Thymus (tissue), 11 donors: ENCODE measurements around the gene SP4. TPM values are rescaled to one million over a fixed set of nuclear protein-coding genes. Genes with fewer than 3 reads are reported as not detected.

Experiments used
- DNase-seq, 9 donors: peaks; one replicate each; pipeline ENCODE4 v3.0.0-alpha.2; 2013; ENCODE audit warnings: low spot score in 9 of 9, low read depth in 6 of 9, missing footprints in 1 of 9
- H3K27ac ChIP-seq, 2 donors: one replicate each; pipeline ENCODE4 v1.5.1; 2013; ENCODE audit warnings: control low read depth in 1 of 2, low read depth in 1 of 2, low read length in 1 of 2, mild to moderate bottlenecking in 1 of 2, moderate library complexity in 1 of 2
- H3K27me3 ChIP-seq, 2 donors: one replicate each; pipeline ENCODE4 v1.5.1; 2013; ENCODE audit warnings: low read length in 1 of 2; ENCODE audit not compliant: control insufficient read depth in 2 of 2, insufficient read depth in 1 of 2
- H3K36me3 ChIP-seq, 2 donors: one replicate each; pipeline ENCODE4 v1.5.1; 2013; ENCODE audit warnings: low read length in 1 of 2, mild to moderate bottlenecking in 1 of 2, moderate library complexity in 1 of 2; ENCODE audit not compliant: control insufficient read depth in 2 of 2, insufficient read depth in 2 of 2
- H3K4me1 ChIP-seq, 2 donors: one replicate each; pipeline ENCODE4 v1.5.1; 2013; ENCODE audit warnings: low read length in 2 of 2; ENCODE audit not compliant: control insufficient read depth in 2 of 2, insufficient read depth in 2 of 2
- H3K4me3 ChIP-seq, 2 donors: one replicate each; pipeline ENCODE4 v1.5.1; 2013; ENCODE audit warnings: low read length in 2 of 2, control low read depth in 1 of 2, mild to moderate bottlenecking in 1 of 2
- H3K9me3 ChIP-seq, 2 donors: one replicate each; pipeline ENCODE4 v1.5.1; 2013; ENCODE audit warnings: low read length in 1 of 2, mild to moderate bottlenecking in 1 of 2; ENCODE audit not compliant: control insufficient read depth in 2 of 2, insufficient read depth in 1 of 2
- WGBS: extraction: QIAGEN DNeasy Blood & Tissue Kit; methylation state at CpG from one replicate; pipeline ENCODE4 v1.1.7; 2013; 5-methylcytosine and 5-hydroxymethylcytosine counted together
- polyA plus RNA-seq: library from polyadenylated mRNA; stranded (reverse); fragments of 200-250 nt; gene quantifications from one replicate; pipeline ENCODE4 v1.2.3, GENCODE V29; 2013
- total RNA-seq: library from RNA; stranded (reverse); fragments of 120-200 nt; gene quantifications from one replicate; pipeline ENCODE4 v1.2.4, GENCODE V29; 2013
- donor health status: healthy.

Gene SP4
- total and polyA plus RNA-seq, 2 donors = 9.1 to 21.2 TPM

DNA sequence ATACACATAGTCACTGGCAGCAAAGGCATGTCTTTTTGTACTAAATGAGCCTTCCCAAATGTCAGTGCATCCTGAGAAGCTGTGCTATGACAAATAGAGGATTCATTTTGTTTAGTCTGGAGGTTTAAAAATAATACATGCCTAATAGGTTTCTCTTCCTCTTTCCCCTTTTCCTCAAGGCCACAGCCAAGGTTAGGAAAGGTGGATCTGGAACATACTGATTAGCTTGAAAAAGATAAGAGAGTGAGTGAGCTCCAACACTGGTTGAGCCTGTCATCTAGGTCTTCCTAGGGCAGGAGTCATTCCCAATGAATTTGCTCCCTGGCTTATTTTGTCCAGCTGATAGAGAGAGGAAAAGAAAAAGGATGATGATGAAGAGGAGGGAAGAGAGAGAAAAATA, 14.4 kb upstream of the SP4 start:
- H3K27me3 ChIP-seq = no peaks in the 10 kb centered on the region
- peaks cover 37 to 42% of the 10 kb centered on the region in 2 donors for H3K4me1 ChIP-seq
- no peaks in the 10 kb centered on the region for H3K36me3 ChIP-seq
- H3K27ac ChIP-seq = peak overlapping the region; percentile 93 to 98
- peak overlapping the region in 1 of 2 donors; percentile 19 for H3K4me3 ChIP-seq
- H3K9me3 ChIP-seq = no peaks in the 10 kb centered on the region
- no peak for DNase-seq

DNA sequence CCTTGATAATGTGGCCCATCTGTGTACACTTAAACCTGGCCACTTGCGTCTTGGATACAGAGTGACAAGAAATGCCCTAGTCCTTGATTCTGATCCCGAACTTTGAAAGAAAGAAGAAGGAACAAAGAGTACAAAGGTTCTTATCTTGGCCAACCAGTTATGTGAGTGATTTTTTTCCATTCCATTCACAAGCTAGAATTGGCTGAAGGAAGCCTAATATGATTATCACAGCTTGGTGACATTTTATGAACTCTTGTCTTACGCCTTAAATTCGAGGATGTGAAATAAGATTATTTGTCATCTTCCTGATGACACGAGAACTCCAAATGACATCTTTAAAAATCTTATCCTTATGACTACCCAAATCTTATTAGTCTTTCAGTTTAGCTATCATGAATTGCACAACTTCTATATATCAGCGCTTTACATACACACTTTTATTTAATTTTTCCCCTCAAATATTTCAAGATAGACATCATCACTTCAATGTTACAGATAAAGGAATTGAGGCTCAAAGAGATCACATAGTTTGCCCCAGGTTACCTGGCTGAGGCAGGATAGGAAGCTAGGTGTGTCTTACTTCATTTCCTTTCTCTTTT, 13.0 kb upstream of the SP4 start:
- peaks cover 37 to 42% of the 10 kb centered on the region in 2 donors for H3K4me1 ChIP-seq
- no peaks in the 10 kb centered on the region for H3K9me3 ChIP-seq
- no peak overlapping the region for H3K27ac ChIP-seq
- no peaks in the 10 kb centered on the region for H3K36me3 ChIP-seq
- 97% methylated on average over 6 of the region's 6 CpGs for WGBS
- no peak for DNase-seq
- H3K4me3 ChIP-seq = no peak overlapping the region
- H3K27me3 ChIP-seq = no peaks in the 10 kb centered on the region

DNA sequence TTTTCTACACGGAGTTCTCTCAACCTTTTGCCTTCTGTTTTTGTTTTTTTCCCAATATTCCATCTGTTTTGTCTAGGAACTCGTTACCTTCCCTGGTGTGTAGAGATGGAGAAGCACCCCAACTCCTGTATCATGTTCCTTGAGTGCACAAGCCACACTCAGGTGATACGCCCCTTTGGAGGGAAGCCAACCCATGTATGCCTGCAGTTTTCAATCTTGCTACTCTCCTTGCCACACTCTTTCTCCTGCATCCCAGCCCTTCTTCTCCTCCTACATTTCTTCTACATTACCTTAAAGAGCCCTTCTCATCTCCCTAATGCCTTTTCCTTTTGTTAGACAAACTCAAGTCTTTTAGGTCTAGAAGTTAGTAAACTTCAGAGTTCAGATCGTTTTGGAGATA, 10.2 kb upstream of the SP4 start:
- Histone ChIP-seq H3K27ac (peak overlapping the region in 1 of 2 donors; percentile 65), H3K4me1 (peaks cover 20 to 26% of the 10 kb centered on the region in 2 donors), H3K27me3 (no peaks in the 10 kb centered on the region), H3K9me3 (no peaks in the 10 kb centered on the region), H3K4me3 (no peak overlapping the region), H3K36me3 (no peaks in the 10 kb centered on the region)
- DNase-seq = peak in 1 of 9 donors; percentile 54
- WGBS = 60% methylated on average over 4 of the region's 4 CpGs

DNA sequence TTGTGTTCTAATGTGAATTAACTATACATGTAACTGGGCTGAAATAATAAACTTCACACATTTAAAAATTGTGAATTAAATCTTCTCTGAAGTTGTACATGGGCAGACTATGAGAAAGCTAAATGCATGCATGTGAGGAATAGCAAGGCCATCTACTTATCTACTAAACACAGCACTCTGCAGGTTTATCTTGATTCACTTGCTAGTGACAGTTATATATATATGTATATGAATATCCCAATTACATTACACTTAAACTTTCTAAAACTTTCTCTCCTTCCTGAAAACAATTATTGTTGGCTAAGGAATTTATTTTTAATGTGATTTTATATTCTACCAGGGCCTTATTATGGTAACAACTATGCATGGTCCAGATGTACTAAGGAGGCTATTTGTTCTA, 5.1 kb upstream of the SP4 start:
- H3K27me3 ChIP-seq = no peaks in the 10 kb centered on the region
- H3K4me1 ChIP-seq = peaks cover 7 to 17% of the 10 kb centered on the region in 2 donors
- no peak overlapping the region for H3K27ac ChIP-seq
- no peaks in the 10 kb centered on the region for H3K9me3 ChIP-seq
- no peaks in the 10 kb centered on the region for H3K36me3 ChIP-seq
- DNase-seq = no peak
- no peak overlapping the region for H3K4me3 ChIP-seq

DNA sequence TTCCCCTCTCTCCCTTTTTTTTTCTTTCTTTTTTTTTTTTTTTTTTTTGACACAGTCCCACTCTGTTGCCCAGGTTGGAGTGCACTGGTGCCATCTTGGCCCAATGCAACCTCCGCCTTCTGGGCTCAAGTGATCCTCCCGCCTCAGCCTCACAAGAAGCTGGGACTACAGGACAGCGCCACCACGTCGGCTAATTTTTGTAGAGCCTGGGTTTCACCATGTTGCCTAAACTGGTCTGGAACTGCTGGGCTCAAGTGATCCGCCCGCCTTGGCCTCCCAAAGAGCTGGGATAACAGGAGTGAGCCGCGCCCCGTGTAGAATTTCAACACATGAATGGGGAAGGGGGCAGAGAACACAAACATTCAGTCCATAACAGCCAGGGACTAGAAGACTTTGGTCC, 2.6 kb upstream of the SP4 start:
- no peak overlapping the region for H3K27ac ChIP-seq
- WGBS = 97% methylated on average over 10 of the region's 10 CpGs
- no peaks in the 10 kb centered on the region for H3K27me3 ChIP-seq
- H3K4me3 ChIP-seq = no peak overlapping the region
- peaks cover 18 to 30% of the 10 kb centered on the region in 2 donors for H3K4me1 ChIP-seq
- no peak for DNase-seq
- no peaks in the 10 kb centered on the region for H3K9me3 ChIP-seq
- H3K36me3 ChIP-seq = peaks cover 7 to 13% of the 10 kb centered on the region in 2 donors

DNA sequence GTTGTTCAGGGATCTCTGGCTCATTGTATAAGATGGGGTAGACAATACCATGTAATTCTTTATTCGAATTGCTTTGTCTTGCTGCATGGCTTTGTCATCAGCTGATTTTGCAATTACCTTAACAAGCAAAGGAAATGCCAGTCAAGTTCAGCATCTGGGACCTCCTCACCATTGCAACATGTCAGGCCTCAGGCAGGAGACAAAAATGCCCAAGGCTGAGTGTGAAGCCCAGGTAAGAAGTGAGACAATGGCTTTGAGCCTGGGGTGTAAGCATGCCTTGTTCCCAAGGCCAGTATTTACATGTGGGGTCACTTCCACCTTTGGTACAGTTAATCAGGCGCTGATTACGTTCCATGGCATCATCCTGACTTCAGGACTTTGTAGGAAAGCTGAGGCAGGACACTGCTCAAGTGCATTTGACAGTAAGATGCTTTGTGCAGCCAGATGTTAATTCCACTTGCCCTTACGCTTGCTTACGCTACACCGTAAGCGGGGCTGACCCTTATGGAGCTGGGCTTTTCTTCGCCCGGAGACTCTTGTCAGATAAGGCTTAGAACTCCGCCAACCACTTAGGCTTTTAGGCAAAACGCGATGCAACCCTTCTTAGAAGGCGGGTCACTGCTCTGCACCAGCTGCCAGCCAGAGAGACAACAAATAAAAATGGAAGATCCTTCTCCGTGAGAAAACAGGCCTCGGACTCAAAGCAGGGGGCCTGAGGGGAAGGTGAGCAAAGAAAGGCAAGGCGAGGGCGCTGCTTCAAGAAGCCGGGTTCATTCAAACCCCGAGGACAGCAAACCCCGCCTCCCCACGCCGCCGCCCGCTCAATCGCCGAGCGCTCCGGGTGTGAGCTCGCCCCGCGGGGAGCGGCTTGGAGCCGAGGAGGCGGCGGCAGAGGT, 1.3 kb upstream of the SP4 start:
- peak in 1 of 9 donors; percentile 46 for DNase-seq
- Histone ChIP-seq H3K4me3 (peak overlapping the region; percentile 45 to 58), H3K4me1 (peaks cover 22 to 34% of the 10 kb centered on the region in 2 donors), H3K9me3 (no peaks in the 10 kb centered on the region), H3K27ac (peak overlapping the region; percentile 38 to 93), H3K36me3 (peaks cover 7 to 16% of the 10 kb centered on the region in 2 donors), H3K27me3 (no peaks in the 10 kb centered on the region)
- 9% methylated on average over 35 of the region's 35 CpGs for WGBS

DNA sequence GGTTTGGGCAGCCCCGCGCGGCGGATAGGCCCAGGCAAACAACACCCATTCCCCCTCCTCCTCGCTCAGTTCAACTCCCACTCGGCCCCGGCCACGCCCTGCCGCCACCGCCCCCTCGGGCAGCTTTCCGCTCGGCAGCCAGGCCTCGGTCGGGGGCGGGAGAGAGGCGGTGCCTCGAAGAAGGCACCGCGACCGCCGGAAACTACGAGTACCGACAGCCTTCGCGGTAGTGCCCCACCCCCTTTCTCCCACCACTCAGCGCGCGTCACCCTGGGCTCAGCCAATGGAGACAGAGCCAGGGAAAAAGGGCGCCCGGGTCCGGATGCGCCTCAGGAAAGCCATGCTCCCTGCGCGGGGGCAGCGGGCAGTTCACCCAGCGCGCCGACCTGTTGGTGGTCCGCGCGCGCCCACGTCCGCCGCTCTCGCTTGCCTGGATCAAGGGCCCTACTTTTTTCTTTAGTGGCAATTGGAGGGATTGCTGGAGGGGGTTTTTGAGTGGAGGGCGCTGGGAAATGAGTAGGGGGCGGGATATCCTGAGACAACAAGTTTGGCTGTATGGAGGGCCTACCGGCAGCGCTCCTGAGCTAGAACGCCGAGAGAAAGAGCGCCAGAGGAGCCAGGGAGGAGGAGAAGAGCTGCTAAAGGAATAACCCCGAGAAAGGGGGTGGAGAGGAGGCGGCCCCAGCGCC, 557 bp upstream of the SP4 start:
- under 1% methylated on average over 57 of the region's 57 CpGs for WGBS
- H3K27ac ChIP-seq = peak overlapping the region; percentile 98

DNA sequence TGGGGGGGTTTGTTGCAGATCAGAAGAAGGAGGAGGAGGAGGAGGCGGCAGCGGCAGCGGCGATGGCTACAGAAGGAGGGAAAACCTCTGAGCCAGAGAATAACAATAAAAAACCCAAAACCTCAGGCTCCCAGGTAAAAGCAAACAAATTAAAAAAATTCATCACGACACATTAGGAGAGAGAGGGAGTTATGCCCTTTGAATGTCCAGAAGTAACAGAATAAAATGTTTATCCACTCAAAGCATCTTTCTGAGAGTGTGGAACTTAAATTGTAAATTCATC, 717 bp downstream of the SP4 start:
- Histone ChIP-seq H3K27me3 (no peaks in the 10 kb centered on the region), H3K4me1 (peaks cover 22 to 33% of the 10 kb centered on the region in 2 donors), H3K36me3 (peaks cover 7 to 16% of the 10 kb centered on the region in 2 donors), H3K27ac (peak overlapping the region; percentile 95 to 99), H3K9me3 (no peaks in the 10 kb centered on the region), H3K4me3 (peak overlapping the region; percentile 62 to 77)
- DNase-seq = no peak
- WGBS = 2% methylated on average over 5 of the region's 5 CpGs

More for the DNA sequence above, 557 bp upstream of the SP4 start:
- H3K4me3 ChIP-seq = peak overlapping the region; percentile 62 to 77
- peaks cover 7 to 16% of the 10 kb centered on the region in 2 donors for H3K36me3 ChIP-seq
- peaks cover 22 to 29% of the 10 kb centered on the region in 2 donors for H3K4me1 ChIP-seq
- no peaks in the 10 kb centered on the region for H3K9me3 ChIP-seq
- H3K27me3 ChIP-seq = no peaks in the 10 kb centered on the region
- DNase-seq = peak; percentile 94 to 100 (median 98)

DNA sequence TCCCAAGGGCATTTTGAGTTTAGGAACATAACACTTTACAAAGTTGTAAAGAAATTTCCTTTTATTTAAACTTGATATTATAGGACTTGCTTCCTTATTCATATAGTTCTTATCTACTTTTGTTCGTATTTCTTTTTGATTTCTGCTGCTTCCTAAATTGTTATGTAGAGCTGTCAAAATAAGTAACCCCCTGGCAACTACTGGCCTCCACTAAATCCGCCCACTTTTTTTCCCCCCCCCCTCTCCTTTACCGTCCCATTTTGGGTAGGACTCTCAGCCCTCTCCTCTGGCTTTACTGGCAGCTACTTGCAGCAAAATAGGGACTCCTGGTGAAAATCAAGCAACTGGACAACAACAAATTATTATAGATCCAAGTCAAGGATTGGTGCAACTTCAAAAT, 1.1 kb downstream of the SP4 start:
- Histone ChIP-seq H3K4me3 (peak overlapping the region; percentile 62 to 77), H3K27ac (no peak overlapping the region), H3K36me3 (peaks cover 7 to 16% of the 10 kb centered on the region in 2 donors), H3K4me1 (peaks cover 22 to 33% of the 10 kb centered on the region in 2 donors), H3K9me3 (no peaks in the 10 kb centered on the region), H3K27me3 (no peaks in the 10 kb centered on the region)
- 80% methylated on average over 3 of the region's 3 CpGs for WGBS
- no peak for DNase-seq
